GM12875 (cell line): ENCODE data around the gene DHRS7.

Experiments used
- H3K4me3 ChIP-seq: one replicate; pipeline ENCODE4 v1.5.1; 2011; ENCODE audit warnings: low read depth, low read length, control low read depth
- TF ChIP-seq, protein P1 (sequence below): IDR thresholded peaks from 2 replicates; pipeline ENCODE4 v1.5.1; 2011; ENCODE audit warnings: low read depth, mild to moderate bottlenecking, control low read depth, inconsistent platforms, low read length, moderate library complexity, borderline replicate concordance; ENCODE audit not compliant: insufficient read depth

Gene DHRS7

DNA sequence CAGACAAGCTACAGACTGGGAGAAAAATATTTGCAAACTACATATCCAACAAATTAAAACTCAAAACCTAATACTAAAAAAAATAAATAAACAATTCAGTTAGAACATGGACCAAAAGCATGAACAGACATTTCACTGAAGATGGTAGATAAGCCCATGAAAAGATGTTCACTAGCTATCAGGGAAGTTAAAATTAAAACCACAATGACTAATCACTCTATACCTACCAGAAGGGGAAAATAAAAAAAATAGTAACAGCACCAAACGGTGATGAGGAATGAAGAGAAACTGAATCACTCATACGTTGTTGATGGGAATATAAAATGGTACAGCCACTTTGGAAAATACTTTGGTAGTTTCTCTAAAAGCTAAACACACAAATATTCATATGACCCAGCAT lies 31.1 kb upstream of the DHRS7 start:
- TF ChIP-seq, protein P1, sequence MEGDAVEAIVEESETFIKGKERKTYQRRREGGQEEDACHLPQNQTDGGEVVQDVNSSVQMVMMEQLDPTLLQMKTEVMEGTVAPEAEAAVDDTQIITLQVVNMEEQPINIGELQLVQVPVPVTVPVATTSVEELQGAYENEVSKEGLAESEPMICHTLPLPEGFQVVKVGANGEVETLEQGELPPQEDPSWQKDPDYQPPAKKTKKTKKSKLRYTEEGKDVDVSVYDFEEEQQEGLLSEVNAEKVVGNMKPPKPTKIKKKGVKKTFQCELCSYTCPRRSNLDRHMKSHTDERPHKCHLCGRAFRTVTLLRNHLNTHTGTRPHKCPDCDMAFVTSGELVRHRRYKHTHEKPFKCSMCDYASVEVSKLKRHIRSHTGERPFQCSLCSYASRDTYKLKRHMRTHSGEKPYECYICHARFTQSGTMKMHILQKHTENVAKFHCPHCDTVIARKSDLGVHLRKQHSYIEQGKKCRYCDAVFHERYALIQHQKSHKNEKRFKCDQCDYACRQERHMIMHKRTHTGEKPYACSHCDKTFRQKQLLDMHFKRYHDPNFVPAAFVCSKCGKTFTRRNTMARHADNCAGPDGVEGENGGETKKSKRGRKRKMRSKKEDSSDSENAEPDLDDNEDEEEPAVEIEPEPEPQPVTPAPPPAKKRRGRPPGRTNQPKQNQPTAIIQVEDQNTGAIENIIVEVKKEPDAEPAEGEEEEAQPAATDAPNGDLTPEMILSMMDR, result no peak
- no peak overlapping the region for H3K4me3 ChIP-seq

DNA sequence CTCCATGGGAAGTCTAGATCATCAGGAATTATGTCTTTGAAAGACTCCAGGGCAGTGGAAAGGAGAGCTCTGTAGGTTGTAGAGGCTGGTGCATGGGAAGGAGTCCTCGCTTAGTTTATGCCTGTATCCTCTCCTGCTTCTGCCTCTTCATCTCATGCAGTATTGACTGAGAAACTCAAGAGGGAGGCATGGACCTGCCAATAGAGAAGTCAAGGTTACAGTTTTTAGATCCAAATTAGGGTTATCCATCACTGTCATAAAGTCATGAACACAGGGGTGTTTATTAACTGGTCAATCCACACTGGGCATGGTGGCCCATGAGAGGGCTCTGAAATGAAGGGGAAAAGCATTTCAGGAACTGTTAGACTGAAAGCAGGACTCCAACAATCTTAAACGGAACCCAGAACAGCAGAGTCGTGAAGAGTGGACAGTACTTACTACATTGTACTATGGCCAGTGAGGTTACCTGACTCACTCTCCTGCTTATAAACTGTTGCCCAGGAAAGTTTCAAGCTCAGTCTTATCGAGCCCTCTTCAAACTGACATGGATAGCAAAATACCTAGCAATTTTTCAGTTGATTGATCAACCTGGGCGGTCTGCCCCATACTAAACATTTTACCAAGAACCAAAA lies 30.1 kb upstream of the DHRS7 start:
- H3K4me3 ChIP-seq, result no peak overlapping the region
- TF ChIP-seq, protein P1, result peak; percentile 32; the same call in 1 of the 2 replicates

DNA sequence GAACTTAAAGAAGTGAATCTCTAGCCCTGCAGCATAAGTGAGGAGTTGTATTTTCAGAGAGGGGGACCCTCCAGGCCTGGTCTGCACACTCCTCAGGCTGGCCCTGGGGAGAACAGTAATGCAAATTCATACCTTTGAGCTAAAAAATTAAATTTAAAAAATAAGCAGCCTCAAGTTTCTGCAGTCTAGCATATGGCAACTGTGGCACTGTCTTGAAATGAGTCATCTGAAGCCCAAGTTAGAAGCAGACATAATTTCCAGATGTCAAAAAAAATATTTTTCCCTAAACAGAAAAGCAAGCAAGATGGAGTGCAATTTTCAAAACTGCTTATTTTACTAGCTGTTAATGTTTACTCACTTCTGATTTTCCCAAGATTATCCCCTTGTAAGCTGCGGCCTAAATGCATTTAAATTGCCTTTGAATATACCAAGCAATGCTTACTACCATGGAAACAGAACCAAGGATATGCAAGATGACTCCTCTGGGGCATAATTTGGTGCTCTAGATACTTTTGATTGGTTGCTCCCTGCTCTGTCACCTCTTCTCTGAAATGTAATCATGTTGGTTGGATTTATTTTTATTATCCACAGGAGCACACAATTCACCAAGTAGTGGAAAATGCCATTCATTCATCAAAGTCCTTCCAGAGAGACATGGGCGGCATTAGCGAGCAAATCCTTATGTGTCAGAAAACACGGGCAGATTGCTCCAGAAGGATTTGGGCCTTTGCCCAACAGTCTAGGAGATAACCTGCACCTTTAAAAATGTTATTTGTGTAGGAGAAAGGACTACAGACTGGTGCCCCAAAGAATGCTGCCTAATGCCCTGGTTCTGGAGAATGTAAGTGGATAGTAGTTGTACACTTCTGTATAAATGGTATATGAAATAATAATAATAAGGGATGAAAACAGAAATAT lies 25.0 kb upstream of the DHRS7 start:
- no peak overlapping the region for H3K4me3 ChIP-seq
- TF ChIP-seq, protein P1, result no peak

DNA sequence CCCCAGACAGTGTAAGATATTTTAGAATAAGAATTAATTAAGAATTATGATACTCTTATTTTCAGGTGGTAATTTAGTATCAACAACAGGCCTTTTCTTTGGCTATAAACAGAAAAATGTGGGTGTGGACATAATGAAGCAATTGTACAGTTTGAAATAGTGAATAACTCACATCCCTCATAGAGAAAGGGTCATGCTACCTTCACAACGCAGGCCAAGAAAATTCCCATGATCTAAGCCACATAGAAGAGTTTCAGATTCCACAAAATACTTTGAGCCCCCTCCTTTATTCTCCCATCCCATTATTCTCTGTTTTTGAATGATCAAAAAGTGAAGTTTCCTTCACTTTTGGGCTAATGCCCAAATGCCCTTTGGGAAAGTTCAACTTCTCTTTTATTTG lies 23.5 kb upstream of the DHRS7 start:
- TF ChIP-seq, protein P1, result no peak

DNA sequence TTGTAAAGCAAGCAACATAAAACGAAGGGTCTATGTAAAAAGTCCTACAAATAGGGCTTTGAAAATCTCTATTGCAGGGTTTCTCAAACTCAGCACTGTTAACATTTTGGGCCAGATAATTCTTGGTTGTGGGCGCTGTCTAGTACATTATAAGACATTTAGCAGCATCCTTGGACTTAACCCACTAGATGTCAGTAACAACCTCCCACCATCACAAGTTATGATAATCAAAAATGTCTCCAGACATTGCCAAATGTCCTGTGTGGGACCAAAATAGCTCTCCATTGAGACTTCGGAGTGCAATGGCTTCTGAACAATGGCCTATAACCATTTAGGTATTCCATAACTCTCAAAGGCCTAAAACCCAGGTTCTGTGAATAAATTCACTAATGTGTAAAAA lies 22.9 kb upstream of the DHRS7 start:
- no peak overlapping the region for H3K4me3 ChIP-seq
- TF ChIP-seq, protein P1, result 0 out of 2 replicates have a peak, but pooled peaks have one; percentile 19

More for the DNA sequence above, 23.5 kb upstream of the DHRS7 start:
- H3K4me3 ChIP-seq, result no peak overlapping the region

DNA sequence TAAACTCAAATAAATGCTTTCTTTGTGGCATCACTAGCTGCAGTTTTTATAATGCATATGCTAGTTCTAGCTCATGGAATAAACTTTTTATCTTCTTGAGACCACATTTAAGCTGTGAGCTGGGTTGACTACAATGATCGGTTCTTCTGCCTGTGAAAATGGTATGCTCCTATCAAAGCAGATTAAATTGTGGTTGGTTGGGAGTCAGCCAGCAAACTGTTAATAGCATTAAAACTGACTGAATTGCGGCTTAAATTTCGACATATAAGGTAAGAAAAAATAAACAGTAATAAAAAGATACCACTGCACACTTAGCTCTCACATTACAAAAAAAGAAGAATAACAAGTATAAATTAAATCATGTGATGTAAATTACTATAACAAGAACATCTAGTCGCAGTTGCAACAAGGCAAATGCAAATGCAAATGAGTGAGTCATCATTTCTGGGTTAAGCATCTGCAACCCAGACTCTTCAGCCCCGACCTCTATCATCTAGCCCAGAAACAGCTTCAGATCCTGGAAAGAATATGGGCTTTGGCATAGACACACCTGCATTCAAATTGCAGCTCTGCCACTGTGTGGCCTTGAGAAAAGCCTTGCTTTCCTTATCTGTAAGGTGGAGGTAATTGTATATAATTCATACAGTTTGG lies 19.8 kb upstream of the DHRS7 start:
- H3K4me3 ChIP-seq, result no peak overlapping the region
- TF ChIP-seq, protein P1, result no peak
